NCI-H510A (cell line): Measurements from ENCODE around the gene SPIRE2.
"Not testable (repeated sequence)": the region's sequence is repeated elsewhere in the genome, so short reads cannot be mapped to it uniquely, and the experiment has no call there.

Experiments used
- DNase-seq: peaks from one replicate; lab custom pipeline; 2025; lab: John Stamatoyannopoulos, UW

SPIRE2 gene

DNA sequence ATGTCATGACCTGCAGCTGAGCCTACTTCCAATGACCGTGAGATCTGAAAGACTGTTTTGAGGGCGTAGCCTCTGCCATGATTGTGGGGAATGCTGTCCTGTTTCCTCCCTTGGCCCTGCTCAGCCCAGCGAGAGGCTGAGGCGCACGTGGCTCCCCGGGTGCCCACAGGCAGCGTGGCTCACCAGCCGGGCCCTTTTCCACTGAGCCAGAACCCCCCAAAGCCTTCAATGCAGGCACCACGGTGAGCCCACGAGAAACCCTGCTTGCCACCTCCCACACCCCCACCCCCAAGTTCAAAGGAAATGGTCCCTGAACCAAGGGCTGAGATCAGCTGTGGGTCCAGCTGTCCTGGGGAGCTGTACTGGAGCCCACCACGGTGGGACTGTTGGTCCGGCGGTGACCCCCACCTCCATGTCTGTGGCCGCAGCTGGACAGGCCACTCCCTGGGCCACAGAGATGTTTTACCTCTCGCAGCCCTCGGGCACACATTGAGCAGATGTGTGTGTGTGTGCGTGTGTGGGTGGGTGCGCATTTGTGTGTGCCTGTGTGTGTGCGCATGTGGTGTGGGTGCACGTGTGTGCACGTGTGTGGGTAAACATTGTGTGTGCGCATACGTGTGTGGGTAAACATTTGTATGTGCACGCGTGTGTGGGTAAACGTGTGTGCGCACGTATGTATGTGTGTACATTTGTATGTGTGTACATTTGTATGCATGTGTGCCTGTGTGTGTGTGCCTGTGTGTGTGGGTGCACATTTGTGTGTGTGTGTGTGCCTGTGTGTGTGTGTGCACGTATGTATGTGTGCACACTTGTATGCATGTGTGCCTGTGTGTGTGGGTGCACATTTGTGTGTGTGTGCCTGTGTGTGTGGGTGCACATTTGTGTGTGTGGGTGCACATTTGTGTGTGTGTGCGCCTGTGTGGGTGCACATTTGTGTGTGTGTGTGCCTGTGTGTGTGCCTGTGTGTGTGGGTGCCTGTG is 85.4 kb downstream of the SPIRE2 start:
- no peak for DNase-seq

- DNase-seq: not testable (repeated sequence)
Observed at GRCh38 chr16:89914642-89915285, 86.5 kb downstream of the SPIRE2 start.

GRCh38 chr16:89915303-89916232 is 87.3 kb downstream of the SPIRE2 start:
- DNase-seq: no peak

GRCh38 chr16:89917773-89918452 is 89.6 kb downstream of the SPIRE2 start:
- no peak for DNase-seq

DNA sequence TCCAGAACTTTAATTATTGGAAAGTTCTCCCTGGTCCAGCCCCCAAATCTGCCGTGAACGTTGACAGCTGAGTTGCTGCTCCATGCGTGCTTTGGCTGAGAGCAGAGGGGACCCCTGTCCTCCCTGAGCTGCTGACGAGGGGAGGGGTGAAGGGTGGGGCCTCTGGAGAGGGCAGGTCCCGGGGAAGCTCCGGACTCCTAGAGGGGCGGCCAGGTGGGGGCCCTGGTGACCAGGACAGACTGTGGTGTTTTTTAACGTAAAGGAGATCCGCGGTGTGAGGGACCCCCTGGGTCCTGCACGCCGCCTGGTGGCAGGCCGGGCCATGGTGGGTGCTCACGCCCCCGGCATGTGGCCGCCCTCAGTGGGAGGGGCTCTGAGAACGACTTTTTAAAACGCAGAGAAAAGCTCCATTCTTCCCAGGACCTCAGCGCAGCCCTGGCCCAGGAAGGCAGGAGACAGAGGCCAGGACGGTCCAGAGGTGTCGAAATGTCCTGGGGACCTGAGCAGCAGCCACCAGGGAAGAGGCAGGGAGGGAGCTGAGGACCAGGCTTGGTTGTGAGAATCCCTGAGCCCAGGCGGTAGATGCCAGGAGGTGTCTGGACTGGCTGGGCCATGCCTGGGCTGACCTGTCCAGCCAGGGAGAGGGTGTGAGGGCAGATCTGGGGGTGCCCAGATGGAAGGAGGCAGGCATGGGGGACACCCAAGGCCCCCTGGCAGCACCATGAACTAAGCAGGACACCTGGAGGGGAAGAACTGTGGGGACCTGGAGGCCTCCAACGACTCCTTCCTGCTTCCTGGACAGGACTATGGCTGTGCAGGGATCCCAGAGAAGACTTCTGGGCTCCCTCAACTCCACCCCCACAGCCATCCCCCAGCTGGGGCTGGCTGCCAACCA is 90.4 kb downstream of the SPIRE2 start, which contains the start of gene MC1R:
TSS of gene MC1R (plus strand) at position 410 of the 895 bp plus-strand sequence. CDS start at position 807, 397 bp downstream.
- DNase-seq: no peak

- no peak for DNase-seq
Observed at GRCh38 chr16:89919535-89920406, 91.5 kb downstream of the SPIRE2 start.

- no peak for DNase-seq
Observed at GRCh38 chr16:89920723-89921122, 92.4 kb downstream of the SPIRE2 start.
